ENCODE measurements around the gene FAM184A.

- TF ChIP-seq EZH2 (IDR thresholded peaks at IDR 0.05; ENCODE audit: insufficient read depth, poor library complexity, severe bottlenecking) = no peak
- no peak for TF ChIP-seq EZH2phosphoT487 (IDR thresholded peaks at IDR 0.05; ENCODE audit: insufficient read depth, low read depth)
These were observed 125.8 kb downstream of the FAM184A start for GRCh38 chr6:118952683-118953082.

Data from GM23248 (cell line).